Activated CD4-positive, alpha-beta T cell treated with anti-CD3 and anti-CD28 coated beads, Interleukin-2, amount 50 U/mL, for 16 hours (primary cell): ENCODE data around the gene NRP2.
A peak's percentile ranks its signal among the peaks of the same experiment; 100 is the strongest.

ENCODE experiments used
- DNase-seq: peaks from one replicate; pipeline ENCODE4 v3.0.0-alpha.2; 2020

Gene NRP2

DNA sequence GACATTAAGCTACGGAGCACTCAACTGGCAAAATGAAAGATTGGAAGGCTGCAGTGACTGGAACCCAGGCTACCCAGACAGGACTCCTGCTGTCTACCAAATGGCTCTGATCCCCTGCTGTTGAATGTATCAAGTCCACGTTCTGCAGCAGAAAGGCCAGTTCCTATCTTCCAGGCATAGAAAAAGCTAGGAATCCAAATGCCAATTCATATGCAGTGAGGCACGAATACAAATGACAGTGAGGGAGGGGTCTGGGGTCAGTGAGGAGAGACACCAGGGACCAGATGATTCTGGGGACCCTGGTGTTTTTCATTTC, 5.3 kb downstream of the NRP2 start:
- DNase-seq, result no peak

DNA sequence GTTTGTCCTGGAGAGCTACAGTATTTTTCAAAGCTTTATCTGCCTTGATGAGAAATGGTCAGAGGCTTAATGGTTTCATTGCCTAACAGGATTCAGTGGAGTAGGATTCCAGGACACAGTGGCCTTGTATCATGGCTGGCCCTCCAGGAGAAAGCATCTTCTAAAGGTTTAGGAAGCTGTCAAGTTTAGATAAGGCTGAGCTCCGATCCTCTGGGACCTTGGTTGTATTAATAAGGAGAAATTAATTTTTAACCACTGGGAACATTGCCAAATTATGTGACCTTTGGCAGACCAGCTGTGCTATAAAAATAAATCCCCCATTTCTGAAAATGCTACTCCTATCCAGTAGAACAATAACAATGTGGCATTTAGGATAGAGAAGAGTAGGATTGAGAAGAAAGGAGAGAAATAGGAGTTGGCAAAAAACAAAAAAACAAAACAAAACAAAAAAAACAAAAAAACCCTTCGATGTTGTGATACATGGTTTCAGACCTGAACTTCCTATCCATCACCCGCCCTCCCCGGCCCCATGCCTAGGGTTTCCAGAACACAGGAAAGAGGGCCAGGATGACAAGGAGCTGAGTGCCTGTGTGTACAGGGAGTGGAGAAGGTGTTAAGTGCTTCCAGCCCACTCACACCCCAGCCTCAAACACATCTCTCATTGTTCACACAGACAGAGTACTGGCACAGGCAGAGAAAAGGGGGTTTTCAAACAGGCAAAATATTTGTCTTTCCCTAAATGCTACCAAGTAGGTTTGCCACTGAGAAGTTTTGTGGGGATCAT, 6.3 kb downstream of the NRP2 start:
- no peak for DNase-seq

DNA sequence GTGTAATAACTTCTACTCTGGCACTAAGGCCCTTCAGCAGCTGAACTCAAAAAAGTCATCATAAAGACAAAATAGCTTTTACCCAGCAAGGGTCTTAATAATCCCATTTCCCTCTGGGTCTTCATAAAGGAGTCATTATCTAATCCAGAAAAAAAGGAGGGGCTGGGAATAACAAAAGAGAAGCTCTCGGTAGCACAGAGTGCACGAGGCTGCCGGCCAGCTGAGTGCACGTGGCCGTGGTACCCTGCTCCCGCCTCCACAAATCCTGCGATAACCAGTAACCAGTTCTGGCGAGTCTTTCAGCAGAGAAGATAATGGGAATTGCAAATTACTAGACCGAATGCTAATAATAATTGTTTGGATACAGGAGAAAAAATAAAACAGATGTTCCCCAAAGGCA, 7.5 kb downstream of the NRP2 start:
- no peak for DNase-seq

DNA sequence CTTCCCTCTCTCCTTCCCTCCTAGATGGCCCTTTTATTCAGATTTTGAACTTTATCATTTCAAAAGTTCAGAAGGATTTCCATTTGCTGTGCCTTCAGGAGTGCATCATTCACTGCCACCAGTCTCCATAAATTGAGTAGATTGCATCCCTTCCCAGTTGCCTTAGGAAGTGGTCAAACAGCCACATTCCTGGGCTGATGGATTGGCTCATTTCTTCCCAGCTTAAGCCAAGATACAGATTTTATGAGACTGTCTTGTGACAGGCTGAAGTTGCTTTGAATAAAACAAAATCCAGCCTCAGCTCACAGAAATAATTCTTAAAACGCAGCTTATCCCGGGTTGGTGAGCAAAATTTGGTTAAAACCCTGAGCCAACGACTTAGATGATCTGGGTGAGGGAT, 9.8 kb downstream of the NRP2 start:
- no peak for DNase-seq

DNA sequence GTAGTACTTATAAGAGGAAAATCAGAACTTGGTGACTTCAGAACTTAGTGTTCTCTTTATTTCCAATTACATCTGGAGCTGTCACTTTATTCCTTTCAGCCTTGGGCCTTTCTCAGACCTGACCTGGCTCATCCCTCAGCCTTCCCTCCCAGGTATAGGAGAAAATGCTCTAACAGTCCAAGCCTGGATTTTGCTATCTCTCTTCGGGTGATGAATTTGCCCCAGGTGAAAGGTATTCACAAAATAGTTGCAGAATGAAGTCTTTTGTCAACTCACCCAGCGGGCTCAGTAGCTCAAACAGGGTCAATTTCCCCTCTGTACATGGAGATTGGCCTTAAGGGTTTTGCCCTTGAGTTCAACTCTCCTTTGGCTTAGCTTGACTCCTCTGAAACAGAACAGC, 12.0 kb downstream of the NRP2 start:
- DNase-seq, result no peak

DNA sequence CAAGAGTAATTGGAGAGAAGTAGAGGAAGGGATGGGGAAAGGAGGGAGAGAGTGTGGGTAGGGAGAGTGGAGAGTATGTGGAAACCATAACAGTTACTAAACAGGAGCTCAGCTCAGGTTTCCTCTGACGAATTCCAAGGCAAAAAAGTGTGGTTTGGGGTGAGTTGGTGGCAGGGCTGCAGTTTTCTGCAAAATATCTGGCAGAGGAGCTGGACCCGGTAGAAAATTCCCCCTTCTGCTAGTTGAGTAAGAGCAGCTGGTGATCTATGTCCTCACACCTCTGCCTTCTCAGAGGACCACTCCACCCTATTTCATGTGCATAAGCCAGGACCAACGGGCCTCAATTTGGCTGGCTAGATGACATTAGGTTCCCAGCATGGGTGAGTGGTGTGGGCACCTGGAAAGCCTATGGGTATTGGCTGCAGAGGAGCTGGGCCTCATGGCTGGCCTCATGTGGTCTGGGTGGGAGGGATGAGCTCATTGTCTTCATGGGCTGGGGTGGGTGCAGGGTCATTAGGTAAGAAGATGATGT, 13.2 kb downstream of the NRP2 start:
- DNase-seq, result no peak

DNA sequence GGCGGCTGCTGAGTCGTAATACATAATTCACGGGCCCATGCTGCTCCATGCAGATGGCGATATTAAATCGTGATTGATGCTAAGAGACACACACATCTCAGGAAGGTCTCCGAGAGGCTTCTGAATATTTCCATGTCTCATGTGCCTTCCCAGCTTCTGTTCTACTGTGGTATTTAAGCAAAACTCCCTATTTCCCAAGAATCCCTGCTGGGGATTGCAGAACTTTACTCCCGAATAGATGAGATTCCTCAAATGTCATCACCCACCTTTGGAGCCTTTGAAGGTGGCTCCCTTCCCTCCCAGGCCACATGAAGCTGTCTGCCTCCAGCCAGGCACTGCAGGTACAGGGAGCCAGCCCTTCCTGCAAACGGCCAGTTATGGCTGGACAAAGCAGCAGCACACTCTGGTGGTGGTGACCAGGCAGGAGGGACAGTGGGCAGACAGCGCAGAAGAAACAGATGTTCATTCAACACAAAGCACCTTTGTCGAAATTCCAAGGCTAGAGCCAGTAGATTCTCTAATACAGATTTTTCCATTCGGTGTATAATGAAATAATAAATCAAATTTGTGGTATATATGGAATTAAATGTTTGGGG, 14.1 kb downstream of the NRP2 start:
- DNase-seq, result no peak

DNA sequence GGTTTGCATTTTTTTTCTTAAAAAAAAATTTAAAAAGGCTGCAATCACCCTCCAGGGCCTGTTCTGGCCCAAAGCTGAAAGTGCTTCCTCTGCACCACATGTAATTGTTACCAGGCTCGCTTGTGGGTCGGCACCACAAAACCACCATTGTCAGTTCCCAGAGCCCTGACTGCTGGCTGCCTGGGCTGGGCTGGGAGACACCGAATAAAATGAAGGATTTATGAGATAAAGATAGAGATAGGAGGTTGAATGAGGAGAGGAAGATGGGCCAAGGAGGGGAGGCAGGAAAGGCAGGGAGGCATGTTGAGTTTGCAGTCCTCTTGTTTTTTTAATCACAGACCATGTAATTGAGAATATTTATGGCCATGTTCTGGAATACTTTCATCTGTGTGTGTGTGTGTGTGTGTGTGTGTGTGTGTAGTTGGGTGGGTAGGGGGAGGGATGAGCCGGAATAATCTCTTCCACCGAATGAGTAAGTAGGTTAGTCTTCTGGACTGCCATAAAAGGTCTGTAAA, 14.7 kb downstream of the NRP2 start:
- no peak for DNase-seq

DNA sequence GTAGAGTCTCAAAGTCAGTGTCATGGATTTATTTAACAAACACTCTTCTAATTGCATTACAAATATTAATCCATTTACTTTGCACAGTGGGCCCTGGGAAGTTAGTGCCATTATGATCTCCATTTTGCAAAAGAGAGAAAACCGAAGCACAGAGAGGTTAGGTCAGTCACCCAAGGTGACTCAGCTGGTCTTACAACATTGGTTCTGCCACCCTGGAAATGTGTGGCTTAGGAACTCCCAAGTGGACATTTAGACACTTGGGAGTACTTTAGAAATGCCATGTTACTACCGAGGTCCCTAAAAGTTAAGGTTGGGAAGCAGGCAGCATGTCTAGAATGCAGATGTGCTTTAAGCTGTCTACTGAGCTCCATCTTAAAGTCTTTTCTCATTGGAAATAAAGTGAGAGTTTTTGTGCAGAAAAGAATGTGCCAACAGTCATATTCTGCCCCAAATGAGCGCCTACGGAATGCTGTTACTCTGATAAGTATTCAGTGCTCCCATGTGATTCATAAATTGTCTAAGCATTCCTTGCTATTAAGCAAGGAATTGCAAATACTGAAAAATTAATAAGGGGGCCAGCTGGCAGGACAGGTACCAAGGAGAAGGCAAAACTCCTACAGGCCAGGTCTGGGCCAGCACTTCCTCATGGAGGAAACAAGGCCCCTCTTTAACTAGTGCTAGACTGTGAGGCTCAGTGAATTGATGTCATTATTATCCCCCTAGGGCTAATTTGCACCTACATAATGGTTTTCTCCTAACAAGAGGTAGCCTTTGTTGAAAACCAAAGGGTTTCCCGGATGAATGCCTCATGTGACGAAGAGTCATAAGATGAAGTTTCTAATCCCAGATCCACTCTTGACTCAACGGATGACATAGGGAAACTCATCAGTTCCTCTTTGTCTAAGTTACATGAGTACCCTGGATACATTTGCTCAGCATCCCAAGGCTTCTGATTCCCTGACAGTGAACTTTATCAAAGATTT, 16.3 kb downstream of the NRP2 start:
- DNase-seq, result no peak

DNA sequence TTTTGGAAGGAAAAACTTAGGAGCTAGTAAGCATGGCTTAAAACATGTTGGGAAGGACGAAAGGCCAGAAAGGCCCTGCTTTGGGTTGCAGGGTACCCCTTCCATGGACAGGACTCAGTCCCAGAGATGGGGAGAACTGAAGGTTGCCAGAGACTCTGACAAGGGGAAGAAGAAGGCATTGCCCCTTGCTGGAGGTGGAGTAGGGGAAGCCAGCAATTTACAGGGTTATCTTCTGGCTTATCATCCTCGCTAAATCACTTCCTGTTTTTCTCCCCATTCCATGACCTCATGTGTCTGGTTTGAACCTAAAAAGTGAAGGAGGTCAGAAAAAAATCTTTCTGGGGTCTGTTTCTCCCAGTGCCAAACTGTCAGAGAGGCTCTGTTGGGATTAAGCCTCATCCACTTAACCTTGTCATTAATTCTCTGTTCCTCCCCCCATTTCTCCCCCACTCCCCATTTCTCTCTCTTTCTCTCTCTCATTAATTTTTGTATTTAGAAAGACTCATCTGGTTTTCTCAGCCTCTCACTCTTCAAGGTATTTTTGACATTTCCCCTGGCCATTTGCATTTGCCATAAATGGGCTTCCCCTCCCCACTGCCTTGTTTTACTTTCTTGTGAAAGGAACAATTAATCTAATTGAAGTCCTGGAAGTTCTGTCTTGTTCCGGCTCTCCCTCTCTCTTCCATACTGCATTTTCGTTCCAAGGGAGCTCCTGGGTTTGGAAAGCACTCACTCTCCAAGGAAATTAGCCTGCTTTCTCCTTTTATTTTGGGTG, 17.4 kb downstream of the NRP2 start:
- DNase-seq, result no peak

DNA sequence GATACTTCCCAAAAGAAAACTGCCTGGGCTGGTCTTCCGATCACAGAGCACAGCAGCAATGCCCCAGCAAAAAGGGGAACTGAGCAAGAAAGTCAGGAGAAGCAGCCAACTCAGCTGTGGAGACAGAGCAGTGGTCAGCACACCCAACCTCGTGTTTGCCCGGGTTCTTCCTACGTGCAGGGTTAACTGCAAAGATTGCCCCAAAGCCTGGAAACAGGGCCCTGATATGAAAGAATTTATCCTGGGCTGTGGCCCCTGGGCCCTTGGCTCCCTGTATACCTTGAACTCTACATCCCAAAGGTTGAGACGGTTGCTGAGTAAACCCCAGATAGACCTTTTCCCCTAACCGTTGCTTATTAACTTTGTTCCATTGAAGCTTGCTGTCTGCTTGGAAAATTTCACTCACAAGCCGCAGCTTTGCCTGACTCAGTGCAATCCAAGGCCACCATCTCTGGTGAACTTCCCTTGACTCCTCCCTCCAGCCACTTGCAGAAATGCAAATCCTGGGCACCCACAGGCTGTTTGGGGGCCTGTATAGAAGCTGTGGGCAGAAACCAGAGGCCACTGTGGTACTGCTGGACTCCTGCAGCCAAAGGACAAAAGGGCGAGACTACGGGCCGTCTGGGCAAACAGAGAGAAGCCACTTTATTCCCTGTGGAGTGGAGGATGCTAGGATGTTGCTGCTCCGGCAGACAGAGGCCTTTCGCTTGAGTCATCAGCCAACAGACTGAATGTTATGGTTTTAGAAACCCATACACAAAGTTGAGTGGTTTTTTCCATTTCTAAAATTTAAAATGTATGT, 18.2 kb downstream of the NRP2 start:
- no peak for DNase-seq

DNA sequence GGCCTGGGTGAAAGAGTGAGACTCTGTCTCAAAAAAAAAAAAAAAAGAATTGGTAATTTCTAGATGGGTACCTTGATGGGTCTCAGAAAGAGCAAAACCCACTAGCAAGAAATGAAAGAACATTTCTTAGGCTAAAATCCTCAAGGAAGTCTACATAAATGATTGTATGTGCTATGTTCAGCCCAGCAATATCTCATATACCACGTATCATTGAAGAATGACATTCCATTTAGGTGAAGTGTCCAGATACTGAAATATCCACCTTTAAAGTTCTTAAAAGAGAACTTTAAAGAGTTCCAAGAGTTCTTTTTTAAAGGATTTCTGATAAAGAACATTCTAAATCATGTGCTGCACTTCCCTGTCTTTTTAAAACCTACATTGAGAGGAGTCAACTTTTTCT, 19.2 kb downstream of the NRP2 start:
- no peak for DNase-seq

DNA sequence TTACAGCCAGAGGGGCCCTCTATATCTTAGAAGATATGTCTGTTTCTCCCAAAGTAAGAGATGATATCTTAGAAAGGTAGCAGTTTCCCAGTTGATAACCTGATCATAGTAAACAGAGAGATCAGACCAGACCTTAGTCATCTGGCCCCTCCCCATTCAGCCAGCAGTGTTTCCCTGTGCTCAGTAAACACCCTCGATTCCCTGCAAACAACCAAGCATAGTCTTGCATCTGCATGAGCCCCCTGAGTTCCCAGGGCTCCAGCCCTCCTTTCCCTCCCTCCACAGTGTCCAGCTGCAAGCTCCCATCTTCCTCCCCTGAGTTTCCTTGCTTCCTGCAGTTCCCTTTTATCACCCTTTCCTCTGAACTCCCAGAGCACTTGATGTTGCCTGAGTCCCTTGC, 20.3 kb downstream of the NRP2 start:
- DNase-seq, result no peak

DNA sequence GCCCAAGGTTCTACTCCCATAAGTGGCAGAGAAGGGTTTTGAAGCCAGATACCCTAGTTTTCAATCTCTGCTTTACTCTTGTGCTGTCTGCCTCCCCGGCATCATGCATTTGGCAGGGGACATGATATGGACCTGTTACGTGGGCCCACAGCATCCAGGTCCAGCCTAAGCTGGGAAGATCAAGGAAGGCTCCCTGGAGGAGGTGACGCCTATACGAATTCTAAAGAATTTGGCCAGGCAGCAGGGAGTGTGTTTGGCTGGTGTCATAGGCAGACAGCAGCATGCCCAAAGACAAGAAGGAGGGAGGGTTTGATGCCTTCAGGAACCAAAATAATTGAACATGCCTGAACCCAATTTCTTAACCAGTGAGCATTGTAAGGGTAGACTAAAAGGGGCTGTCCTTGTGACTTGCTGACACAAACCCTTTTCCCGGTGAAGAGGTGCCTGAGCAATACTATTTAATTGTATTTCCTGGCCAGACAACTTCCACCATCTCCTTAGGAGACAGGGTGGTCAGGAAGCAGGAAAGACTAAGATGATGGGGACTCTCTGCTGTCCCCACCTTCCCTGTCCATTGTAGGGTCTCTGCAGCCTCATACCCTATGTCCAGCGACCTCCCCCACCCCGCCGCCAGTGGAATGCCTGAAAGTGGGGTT, 21.3 kb downstream of the NRP2 start:
- no peak for DNase-seq

DNA sequence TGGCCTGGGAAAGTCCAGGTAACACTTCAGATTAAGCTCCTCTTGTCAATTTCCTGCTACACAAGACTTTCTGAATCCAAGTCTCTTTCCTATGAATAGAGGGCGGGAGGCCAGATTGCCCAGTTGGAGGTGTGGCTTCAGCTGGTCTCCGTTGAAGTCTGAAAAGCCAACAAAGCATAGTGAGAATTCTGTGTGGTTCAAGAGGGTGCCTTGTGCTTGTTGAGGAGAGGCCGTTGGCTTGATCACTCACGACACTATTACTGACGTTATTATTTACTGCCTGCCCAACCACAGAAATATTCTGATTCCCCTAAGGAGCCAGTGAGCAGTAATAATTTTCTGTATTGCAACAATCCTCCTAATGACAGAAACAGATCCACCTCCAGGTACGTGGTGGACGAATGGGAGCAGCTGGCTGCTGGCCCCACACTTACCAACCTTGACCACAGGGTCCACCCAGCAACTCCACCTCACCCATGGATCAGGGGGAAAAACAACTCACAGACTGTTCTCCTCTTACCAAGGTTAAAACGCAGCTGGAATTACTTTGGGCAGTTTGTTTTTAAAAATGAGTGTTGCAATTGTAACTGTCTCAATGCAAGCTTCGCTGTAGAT, 21.9 kb downstream of the NRP2 start:
- no peak for DNase-seq

DNA sequence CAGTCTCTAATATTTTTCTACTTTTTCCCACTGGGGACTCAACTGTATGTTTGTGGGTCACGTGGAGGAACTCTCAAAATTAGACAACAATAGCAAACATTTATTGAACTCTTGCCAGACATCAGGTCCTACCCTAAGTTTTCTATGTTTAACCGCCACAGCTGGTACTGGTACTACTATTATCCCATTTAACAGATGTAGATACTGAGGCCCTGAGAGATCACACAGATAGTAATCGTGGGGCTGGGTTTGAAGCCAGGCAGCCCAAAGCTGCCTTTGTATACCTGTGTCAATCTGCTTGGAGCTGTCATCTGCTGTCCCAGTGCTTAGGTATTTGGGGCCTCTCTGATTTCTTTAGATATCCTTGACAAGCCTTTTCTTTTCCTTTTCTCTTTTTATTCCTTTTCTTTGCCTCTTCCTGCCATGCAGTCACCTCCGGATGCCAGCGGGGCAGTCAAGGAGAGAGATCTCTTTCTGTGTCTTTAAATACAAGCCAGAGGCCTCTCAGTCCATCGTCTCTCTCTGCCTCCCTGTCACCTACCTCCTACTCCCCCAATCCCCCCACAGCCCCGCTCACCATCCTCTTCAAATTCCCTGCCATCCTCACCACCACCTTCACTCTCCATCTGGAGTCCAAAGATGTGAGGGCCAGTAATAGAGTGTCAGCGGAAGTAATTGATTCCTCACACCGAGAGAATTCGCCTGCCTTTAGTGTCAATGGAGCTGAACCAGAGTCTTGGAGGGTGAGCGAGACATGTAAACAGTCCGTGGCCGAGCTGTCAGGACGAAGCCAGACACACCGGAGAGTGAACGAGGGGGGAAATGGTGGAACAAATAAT, 23.4 kb downstream of the NRP2 start:
- DNase-seq, result no peak

DNA sequence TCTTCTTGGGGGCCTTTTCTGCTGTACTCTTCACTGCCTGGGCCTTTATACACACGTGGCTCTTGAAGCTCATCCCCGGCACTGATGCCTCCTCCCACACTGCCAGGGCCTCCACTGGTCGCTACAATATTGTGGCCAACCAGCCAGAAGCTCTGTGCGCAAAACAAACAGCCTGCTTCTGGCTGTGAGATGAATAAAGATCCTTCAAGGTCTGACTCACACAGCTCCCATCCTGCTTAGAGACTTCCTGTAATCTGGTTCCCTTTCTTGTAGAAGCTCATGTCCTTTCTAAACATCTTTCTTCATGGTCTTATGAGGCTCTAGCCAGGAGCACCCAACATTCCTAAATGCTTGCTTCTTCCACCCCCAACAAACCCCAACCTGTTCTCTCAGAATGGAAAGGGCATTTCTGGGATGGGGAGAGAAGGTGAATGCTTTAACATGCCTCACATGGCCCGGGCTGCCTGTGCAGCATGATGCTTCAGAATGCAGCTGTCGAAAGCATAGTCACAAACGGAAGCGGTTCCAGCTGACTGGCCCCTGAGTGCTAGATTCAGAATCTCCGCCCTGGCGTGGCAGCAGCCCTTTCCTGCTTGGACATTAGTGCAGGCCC, 24.6 kb downstream of the NRP2 start:
- peak; percentile 75 for DNase-seq

DNA sequence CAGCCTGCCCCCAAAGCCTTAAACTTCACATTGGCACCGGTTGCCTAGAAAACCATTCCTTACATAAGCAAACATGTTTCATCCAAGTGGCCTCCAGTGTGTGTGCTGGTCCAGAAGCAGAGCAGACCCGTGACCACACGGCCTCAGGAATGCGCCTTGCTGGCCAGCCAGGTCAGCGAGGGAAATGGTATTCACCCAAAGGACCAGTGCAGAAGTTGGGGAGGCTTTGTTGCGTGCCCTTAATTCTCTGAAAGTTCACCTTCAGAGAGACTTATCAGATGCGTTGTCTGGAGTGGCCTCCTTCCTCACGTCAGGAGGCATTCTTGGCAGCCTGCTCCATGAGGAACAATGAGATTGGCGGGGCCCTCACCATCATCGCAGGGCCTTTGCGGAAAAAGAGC, 25.9 kb downstream of the NRP2 start:
- DNase-seq, result no peak

DNA sequence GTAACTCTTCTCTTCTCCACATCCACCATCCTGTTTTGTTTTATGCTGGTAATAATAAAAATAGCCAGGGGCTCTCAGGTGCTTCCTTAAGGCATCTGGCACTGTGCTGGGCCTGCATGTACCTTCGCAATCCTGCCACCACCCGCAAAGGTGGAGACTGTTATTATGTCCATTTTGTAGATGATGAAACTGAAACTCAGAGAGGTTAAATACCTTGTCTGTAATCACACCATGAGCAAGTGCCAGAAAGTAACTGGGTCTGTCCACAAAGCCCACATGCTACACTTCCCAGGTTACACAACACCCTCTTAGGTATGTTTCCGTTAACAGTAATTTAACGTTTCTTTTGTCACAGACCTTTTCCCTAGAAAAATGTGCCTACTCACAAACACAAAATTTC, 27.0 kb downstream of the NRP2 start:
- no peak for DNase-seq
